Measurements from ENCODE around the gene ITGAL.

ITGAL gene

GRCh38 chr16:30541502-30542329, 69.2 kb downstream of the ITGAL start:
- H2AFZ ChIP-seq (ENCODE audit: low read depth, low read length): no peak overlapping the region

DNA sequence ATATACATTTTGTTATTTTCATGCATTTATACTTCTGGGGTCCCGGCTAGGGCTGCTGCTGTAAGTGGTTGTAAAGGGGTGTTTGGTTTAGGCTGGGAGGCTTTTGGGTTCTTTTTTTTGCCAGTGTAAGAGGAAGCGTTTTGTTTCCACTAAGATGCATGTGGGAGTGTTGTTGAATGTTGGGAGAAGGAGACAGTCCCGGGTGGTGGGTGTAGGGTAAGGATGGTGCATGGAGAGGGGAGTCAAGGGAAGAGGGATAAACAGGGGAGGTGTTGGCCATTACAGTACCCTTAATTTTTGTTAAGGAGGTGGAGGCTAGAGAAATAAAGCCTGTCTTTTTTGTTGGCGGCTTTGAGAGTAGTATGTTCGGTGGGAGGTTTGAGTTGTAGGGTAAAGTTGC, 70.5 kb downstream of the ITGAL start:
- H3K79me2 ChIP-seq (ENCODE audit: low read length): no peaks in the 10 kb centered on the region
- no peaks in the 10 kb centered on the region for H4K20me1 ChIP-seq (ENCODE audit: insufficient read depth, low read length)
- no peaks in the 10 kb centered on the region for H3K27me3 ChIP-seq (ENCODE audit: low read depth, low read length)
- no peak overlapping the region for H3K27ac ChIP-seq (ENCODE audit: low read length)
- H3K36me3 ChIP-seq (replicated peaks; ENCODE audit: low read depth, low read length): no peaks in the 10 kb centered on the region
- H3K4me3 ChIP-seq (ENCODE audit: low read length): no peak overlapping the region
- no peak overlapping the region for H3K4me2 ChIP-seq (ENCODE audit: low read length)
- H3K9ac ChIP-seq (ENCODE audit: low read length): no peak overlapping the region
- no peak overlapping the region for H2AFZ ChIP-seq (ENCODE audit: low read depth, low read length)
- no peak for TF ChIP-seq CTCF (IDR thresholded peaks at IDR 0.05; ENCODE audit: low read depth, low read length)
- no peak for TF ChIP-seq EZH2phosphoT487 (IDR thresholded peaks at IDR 0.05; ENCODE audit: low read depth)
- H3K4me1 ChIP-seq (ENCODE audit: low read length): peaks cover 16% of the 10 kb centered on the region
- H3K9me3 ChIP-seq (ENCODE audit: insufficient read depth, low read length): no peaks in the 10 kb centered on the region

More at GRCh38 chr16:30541502-30542329, 69.2 kb downstream of the ITGAL start:
- peaks cover 16% of the 10 kb centered on the region for H3K4me1 ChIP-seq (ENCODE audit: low read length)
- no peaks in the 10 kb centered on the region for H3K9me3 ChIP-seq (ENCODE audit: insufficient read depth, low read length)
- H4K20me1 ChIP-seq (ENCODE audit: insufficient read depth, low read length): no peaks in the 10 kb centered on the region
- H3K27me3 ChIP-seq (ENCODE audit: low read depth, low read length): no peaks in the 10 kb centered on the region
- H3K79me2 ChIP-seq (ENCODE audit: low read length): no peaks in the 10 kb centered on the region
- no peaks in the 10 kb centered on the region for H3K36me3 ChIP-seq (replicated peaks; ENCODE audit: low read depth, low read length)
- no peak for TF ChIP-seq CTCF (IDR thresholded peaks at IDR 0.05; ENCODE audit: low read depth, low read length)
- TF ChIP-seq EZH2phosphoT487 (IDR thresholded peaks at IDR 0.05; ENCODE audit: low read depth): no peak
- H3K4me3 ChIP-seq (ENCODE audit: low read length): no peak overlapping the region
- H3K4me2 ChIP-seq (ENCODE audit: low read length): peak overlapping the region; percentile 45; the same call in 1 of the 2 replicates
- H3K9ac ChIP-seq (ENCODE audit: low read length): no peak overlapping the region
- no peak overlapping the region for H3K27ac ChIP-seq (ENCODE audit: low read length)

DNA sequence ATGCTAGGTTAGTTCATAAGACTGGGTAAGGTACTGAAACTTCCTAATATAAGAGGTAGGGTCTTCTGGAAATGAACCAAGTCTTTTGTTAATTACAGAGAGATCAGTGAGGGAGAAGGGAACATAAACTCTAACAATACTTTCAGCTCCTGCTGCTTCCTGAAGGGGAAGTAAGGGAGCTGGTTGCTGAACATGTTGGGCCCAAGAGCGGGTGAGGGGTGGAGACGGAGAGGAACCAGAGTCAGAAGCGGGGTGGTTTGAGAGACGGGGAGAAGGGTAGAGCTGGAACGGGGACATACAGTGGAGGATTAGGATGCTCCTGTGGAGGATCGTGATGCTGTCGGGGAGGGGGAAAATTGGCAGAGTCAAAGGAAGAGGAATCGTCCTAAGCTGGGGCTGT, 73.6 kb downstream of the ITGAL start:
- Histone ChIP-seq H3K9me3 (ENCODE audit: insufficient read depth, low read length) (no peaks in the 10 kb centered on the region), H3K9ac (ENCODE audit: low read length) (no peak overlapping the region), H3K4me3 (ENCODE audit: low read length) (no peak overlapping the region), H3K79me2 (ENCODE audit: low read length) (no peaks in the 10 kb centered on the region), H3K4me2 (ENCODE audit: low read length) (no peak overlapping the region), H4K20me1 (ENCODE audit: insufficient read depth, low read length) (no peaks in the 10 kb centered on the region), H2AFZ (ENCODE audit: low read depth, low read length) (no peak overlapping the region), H3K4me1 (ENCODE audit: low read length) (peaks cover 6% of the 10 kb centered on the region), H3K36me3 (replicated peaks; ENCODE audit: low read depth, low read length) (no peaks in the 10 kb centered on the region), H3K27me3 (ENCODE audit: low read depth, low read length) (no peaks in the 10 kb centered on the region), H3K27ac (ENCODE audit: low read length) (no peak overlapping the region)
- TF ChIP-seq EZH2phosphoT487 (IDR thresholded peaks at IDR 0.05; ENCODE audit: low read depth) (no peak), CTCF (IDR thresholded peaks at IDR 0.05; ENCODE audit: low read depth, low read length) (no peak)

- Histone ChIP-seq H3K27ac (ENCODE audit: low read length) (no peak overlapping the region), H3K79me2 (ENCODE audit: low read length) (no peaks in the 10 kb centered on the region), H3K4me2 (ENCODE audit: low read length) (no peak overlapping the region), H3K4me1 (ENCODE audit: low read length) (no peaks in the 10 kb centered on the region), H3K4me3 (ENCODE audit: low read length) (no peak overlapping the region), H3K9ac (ENCODE audit: low read length) (no peak overlapping the region), H4K20me1 (ENCODE audit: insufficient read depth, low read length) (no peaks in the 10 kb centered on the region), H3K9me3 (ENCODE audit: insufficient read depth, low read length) (no peaks in the 10 kb centered on the region), H2AFZ (ENCODE audit: low read depth, low read length) (no peak overlapping the region), H3K27me3 (ENCODE audit: low read depth, low read length) (no peaks in the 10 kb centered on the region), H3K36me3 (replicated peaks; ENCODE audit: low read depth, low read length) (peaks cover 9% of the 10 kb centered on the region)
- no peak for TF ChIP-seq EZH2phosphoT487 (IDR thresholded peaks at IDR 0.05; ENCODE audit: low read depth)
- no peak for TF ChIP-seq CTCF (IDR thresholded peaks at IDR 0.05; ENCODE audit: low read depth, low read length)
Measured at GRCh38 chr16:30548416-30549253, 76.1 kb downstream of the ITGAL start.

Data from OCI-LY3 (cell line).